Measurements from ENCODE around the gene TLE1. TPM values are rescaled to one million over a fixed set of nuclear protein-coding genes. Genes with fewer than 3 reads are reported as not detected.

Gene TLE1
- total and polyA plus RNA-seq, 2 experiments from 2014 or later: 2.1 to 3.4 TPM

GRCh38 chr9:81637276-81637675 lies 52.1 kb downstream of the TLE1 start:
- Histone ChIP-seq H3K36me3 (no peaks in the 10 kb centered on the region), H3K27ac (no peak overlapping the region), H3K9me3 (ENCODE audit: low read depth) (no peaks in the 10 kb centered on the region), H3K4me1 (ENCODE audit: low read depth) (no peaks in the 10 kb centered on the region), H3K27me3 (peaks cover 80% of the 10 kb centered on the region), H3K4me3 (no peak overlapping the region)
- TF ChIP-seq, protein P1, sequence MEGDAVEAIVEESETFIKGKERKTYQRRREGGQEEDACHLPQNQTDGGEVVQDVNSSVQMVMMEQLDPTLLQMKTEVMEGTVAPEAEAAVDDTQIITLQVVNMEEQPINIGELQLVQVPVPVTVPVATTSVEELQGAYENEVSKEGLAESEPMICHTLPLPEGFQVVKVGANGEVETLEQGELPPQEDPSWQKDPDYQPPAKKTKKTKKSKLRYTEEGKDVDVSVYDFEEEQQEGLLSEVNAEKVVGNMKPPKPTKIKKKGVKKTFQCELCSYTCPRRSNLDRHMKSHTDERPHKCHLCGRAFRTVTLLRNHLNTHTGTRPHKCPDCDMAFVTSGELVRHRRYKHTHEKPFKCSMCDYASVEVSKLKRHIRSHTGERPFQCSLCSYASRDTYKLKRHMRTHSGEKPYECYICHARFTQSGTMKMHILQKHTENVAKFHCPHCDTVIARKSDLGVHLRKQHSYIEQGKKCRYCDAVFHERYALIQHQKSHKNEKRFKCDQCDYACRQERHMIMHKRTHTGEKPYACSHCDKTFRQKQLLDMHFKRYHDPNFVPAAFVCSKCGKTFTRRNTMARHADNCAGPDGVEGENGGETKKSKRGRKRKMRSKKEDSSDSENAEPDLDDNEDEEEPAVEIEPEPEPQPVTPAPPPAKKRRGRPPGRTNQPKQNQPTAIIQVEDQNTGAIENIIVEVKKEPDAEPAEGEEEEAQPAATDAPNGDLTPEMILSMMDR (IDR thresholded peaks at IDR 0.05; ENCODE audit: low read depth, low read length): no peak
- DNase-seq (ENCODE audit: low read depth in 1 of 2, low spot score in 1 of 2): no peak

GRCh38 chr9:81636255-81636599 lies 53.1 kb downstream of the TLE1 start:
- no peaks in the 10 kb centered on the region for H3K9me3 ChIP-seq (ENCODE audit: low read depth)
- TF ChIP-seq, protein P1 (IDR thresholded peaks at IDR 0.05; ENCODE audit: low read depth, low read length): no peak
- no peak overlapping the region for H3K4me3 ChIP-seq
- no peaks in the 10 kb centered on the region for H3K4me1 ChIP-seq (ENCODE audit: low read depth)
- H3K27ac ChIP-seq: no peak overlapping the region
- no peaks in the 10 kb centered on the region for H3K36me3 ChIP-seq
- peaks cover 79% of the 10 kb centered on the region for H3K27me3 ChIP-seq
- no peak for DNase-seq (ENCODE audit: low read depth in 1 of 2, low spot score in 1 of 2)

GRCh38 chr9:81635521-81636254 lies 53.7 kb downstream of the TLE1 start:
- TF ChIP-seq, protein P1 (IDR thresholded peaks at IDR 0.05; ENCODE audit: low read depth, low read length): no peak
- no peak overlapping the region for H3K27ac ChIP-seq
- DNase-seq (ENCODE audit: low read depth in 1 of 2, low spot score in 1 of 2): no peak
- no peaks in the 10 kb centered on the region for H3K9me3 ChIP-seq (ENCODE audit: low read depth)
- no peaks in the 10 kb centered on the region for H3K4me1 ChIP-seq (ENCODE audit: low read depth)
- H3K4me3 ChIP-seq: no peak overlapping the region
- H3K27me3 ChIP-seq: peaks cover 79% of the 10 kb centered on the region
- H3K36me3 ChIP-seq: no peaks in the 10 kb centered on the region

DNA sequence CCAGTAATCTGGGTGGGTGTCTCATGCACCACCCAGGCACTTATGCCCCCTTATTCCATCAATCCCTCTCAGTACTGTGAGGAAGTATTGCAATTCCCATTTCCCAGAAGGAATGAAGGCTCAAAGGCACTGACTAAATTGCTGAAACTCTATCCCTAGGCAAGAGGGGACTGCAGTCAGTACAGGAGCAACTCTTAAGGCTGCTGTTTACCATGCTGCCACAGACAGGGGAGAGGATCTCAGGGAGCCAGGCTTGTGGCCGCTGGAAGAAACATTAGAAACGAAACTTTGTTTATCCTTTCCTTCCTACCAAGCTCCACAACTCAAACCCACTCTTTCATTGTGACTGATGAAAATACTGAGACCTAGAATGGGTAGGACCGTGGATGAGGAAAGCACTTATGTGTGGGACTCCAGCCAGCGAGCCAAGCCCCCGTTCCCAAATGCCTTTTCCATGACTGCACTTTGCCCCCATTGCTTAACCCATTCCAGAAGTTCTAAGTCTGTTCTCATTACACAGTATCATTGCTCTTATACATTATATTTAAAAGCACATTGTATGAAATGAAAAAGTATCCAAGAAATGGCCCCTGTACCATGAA lies 54.3 kb downstream of the TLE1 start:
- no peaks in the 10 kb centered on the region for H3K36me3 ChIP-seq
- H3K27me3 ChIP-seq: peaks cover 80% of the 10 kb centered on the region
- H3K4me3 ChIP-seq: no peak overlapping the region
- peak in 1 of 2 donors; percentile 17 for DNase-seq (ENCODE audit: low read depth in 1 of 2, low spot score in 1 of 2)
- TF ChIP-seq, protein P1 (IDR thresholded peaks at IDR 0.05; ENCODE audit: low read depth, low read length): no peak
- no peaks in the 10 kb centered on the region for H3K4me1 ChIP-seq (ENCODE audit: low read depth)
- no peaks in the 10 kb centered on the region for H3K9me3 ChIP-seq (ENCODE audit: low read depth)
- no peak overlapping the region for H3K27ac ChIP-seq

DNA sequence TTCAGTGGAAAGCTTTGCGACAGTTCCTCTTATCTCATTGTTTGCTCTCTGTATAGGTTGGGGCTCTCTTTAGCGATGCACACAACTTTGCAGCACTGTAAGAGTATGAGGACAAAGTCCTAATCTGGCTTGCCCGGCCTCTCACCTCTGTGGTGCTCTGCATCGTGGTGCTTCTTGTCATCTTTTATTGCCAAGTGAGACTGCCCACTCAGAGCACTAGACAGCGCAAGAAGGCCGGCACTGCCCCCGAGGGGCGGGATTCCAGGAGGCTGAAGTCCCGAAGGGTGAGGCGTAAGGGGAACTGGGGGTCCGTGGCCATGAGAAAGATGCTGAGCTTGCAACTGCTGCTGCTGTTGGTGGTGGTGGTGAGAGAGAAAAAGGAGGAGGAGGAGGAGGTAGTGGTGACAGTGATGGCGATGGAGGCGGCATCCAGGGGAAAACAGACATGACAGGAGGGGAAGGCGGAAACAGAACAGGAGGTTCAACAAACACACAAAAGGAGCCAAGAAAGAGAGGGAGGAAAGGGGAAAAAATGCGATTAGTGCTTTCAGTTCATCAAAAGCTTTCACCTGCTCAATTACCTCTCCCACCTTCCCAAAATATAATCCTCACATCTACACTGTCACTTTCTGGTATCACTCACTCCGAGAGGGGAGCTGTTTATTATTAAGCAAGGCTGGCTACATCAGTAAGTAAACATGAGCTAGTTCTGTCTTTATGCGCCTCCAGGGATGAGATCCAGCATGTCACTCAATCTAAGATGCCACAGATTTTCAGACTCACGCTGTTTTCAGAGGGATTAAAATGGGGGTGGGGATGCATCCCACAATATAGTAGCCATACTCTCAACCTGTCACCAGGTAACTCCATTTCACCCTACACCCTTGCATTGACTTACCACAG lies 55.1 kb downstream of the TLE1 start:
- DNase-seq (ENCODE audit: low read depth in 1 of 2, low spot score in 1 of 2): no peak
- Histone ChIP-seq H3K4me1 (ENCODE audit: low read depth) (no peaks in the 10 kb centered on the region), H3K9me3 (ENCODE audit: low read depth) (no peaks in the 10 kb centered on the region), H3K27ac (no peak overlapping the region), H3K27me3 (peaks cover 81% of the 10 kb centered on the region), H3K36me3 (no peaks in the 10 kb centered on the region), H3K4me3 (no peak overlapping the region)
- TF ChIP-seq, protein P1 (IDR thresholded peaks at IDR 0.05; ENCODE audit: low read depth, low read length): no peak
